HL-60/S4 treated with retinoic acid at 250 ng/mL for 4 days and 3 days (cell line): Measurements from ENCODE around the gene MCUB.
"Not testable (repeated sequence)": the region's sequence is repeated elsewhere in the genome, so short reads cannot be mapped to it uniquely, and the experiment has no call there.

Experiments
- in situ Hi-C: fragments of 300-500 bp; cut with MboI; formaldehyde crosslinking; loops from 2 replicates; pipeline ENCODE4 v1.7.0; 2022; ENCODE audit warnings: low sequenced_read_pairs

Gene MCUB

DNA sequence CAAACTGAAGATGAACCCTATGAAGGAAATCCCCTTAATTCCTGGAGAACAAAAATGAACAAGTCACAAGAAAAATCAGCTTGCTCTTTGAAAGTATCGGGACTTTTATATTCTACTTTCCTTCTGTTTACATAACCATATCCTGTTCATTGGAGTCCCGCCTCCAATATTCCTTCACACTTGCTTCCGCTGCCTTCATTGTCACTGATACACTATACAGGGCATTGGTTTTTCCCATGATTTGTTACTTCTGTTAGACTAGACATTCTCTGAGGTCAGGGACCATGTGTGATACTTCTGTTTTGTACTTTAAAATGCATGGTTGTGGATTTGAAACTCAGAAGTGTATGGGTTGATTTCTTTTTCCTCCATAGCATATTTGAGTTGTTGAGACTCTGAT lies 18.8 kb downstream of the MCUB start:
- in situ Hi-C loops, result no loop called here

DNA sequence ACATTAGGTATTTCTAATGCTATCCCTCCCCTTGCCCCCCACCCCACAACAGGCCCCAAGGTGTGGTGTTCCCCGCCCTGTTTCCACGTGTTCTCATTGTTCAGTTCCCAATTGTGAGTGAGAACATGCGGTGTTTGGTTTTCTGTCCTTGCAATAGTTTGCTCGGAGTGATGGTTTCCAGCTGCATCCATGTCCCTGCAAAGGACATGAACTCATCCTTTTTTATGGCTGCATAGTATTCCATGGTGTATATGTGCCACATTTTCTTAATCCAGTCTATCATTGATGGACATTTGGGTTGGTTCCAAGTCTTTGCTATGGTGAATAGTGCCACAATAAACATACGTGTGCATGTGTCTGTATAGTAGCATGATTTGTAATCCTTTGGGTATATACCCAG lies 20.0 kb downstream of the MCUB start:
- in situ Hi-C loops, result not testable (repeated sequence)

DNA sequence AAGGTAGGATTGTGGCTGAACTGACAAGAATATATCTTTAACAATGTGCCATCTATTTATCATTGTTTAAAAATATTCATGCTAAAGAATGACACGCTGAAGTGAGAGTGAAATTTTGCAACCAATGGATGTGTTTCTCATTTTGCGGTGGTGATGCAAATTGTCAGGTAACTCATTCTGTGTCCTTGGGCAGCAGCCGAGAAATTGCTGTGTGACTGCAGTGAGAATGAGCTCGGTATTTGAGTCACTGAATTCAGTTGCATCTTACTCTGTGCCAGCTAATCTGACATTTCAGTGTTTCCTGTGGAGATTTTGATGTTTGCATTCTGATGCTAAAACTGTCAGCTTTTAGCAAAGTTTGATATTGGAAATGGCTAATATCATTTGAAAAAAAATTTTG lies 28.1 kb downstream of the MCUB start:
- in situ Hi-C loops, result no loop called here

DNA sequence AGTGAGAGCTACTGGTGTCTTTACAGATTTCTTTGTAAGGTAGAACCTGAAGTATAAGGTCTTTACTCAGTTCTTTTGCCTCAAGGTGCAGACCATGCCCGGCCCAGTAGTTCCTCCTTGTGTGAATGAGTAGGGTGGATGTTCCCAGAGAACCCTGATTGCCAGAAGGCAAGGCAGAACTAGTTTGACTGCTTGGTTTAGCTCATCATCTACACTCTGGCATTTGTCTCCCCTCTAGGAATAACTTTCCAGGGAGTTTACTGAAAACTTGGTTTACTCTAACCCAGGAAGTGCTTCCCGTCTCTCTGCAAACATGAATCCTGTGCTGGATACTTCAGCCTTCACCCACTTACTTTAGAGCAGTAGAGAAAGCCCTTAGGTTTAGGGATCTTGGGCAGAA lies 29.1 kb downstream of the MCUB start:
- in situ Hi-C loops, result no loop called here

DNA sequence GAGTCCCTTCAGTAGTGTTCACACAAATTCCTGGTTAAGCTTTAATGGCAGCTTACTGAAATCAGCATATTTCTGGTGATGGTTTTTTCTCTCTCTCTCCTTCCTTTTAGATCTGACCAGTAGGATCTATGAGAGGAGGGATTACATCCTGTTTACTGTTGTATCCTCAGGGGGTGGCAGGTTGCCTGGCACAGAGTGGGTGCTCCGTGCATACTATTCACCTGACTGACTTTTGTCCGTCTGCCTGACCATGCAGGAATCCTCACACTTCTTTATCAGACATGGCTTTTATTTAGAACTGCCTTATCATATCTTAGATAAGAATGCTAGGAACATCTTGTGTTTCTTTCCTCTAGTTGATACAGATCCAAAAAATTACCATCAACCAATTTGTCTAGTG lies 29.6 kb downstream of the MCUB start:
- in situ Hi-C loops, result no loop called here

DNA sequence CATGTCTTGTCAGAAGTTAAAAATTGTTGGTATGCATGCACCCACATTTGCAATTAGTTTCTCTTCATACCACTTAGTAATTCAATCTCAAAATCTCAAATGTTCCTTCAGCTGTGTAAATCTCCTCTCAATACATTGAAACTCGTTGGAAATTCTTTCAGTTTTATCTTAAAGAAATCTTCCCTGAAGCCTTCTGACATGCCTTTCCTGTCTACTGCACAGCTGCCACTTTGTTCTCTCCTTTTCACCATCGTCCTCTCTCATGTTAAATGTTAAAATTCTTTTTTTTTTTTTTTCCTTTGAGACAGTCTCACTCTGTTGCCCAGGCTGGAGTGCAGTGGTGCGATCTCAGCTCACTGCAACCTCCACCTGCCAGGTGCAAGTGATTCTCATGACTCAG lies 30.9 kb downstream of the MCUB start:
- in situ Hi-C loops, result no loop called here

DNA sequence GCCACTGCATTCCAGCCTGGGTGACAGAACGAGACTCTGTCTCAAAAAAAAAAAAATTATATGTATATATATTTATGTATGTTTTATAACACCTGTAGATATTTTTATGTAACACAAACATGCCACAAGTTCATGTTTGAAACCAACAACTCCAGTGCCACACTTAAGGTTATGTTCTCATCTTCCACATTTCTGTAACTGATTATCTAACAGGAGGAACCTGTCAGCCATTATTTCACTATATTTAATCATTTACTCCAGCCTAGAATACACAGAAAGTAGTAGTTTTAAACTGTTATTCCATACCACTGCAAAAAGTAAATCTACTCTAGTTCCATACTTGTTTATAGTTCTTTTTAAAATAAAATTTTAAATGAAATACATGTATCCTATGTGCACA lies 32.3 kb downstream of the MCUB start:
- in situ Hi-C loops, result no loop called here

DNA sequence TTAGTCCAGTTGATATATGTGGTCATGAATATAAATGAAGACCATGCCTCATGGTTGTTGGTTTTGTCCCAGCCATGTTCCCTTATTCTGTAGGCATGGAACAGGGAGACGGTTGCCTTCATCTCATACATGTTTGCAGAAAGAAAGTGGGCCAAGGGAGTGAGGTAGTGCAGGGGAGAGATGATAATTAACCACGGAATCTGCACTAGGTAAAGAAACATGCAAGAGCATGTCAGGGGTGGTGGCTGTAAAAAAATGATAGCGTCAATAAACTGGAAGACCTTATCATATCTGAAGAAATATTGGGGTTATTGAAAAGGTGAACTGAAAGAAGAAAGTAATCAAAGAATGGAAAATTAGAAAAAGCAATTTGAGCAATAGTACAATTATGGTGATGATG lies 35.1 kb downstream of the MCUB start:
- in situ Hi-C loops, result not testable (repeated sequence)

DNA sequence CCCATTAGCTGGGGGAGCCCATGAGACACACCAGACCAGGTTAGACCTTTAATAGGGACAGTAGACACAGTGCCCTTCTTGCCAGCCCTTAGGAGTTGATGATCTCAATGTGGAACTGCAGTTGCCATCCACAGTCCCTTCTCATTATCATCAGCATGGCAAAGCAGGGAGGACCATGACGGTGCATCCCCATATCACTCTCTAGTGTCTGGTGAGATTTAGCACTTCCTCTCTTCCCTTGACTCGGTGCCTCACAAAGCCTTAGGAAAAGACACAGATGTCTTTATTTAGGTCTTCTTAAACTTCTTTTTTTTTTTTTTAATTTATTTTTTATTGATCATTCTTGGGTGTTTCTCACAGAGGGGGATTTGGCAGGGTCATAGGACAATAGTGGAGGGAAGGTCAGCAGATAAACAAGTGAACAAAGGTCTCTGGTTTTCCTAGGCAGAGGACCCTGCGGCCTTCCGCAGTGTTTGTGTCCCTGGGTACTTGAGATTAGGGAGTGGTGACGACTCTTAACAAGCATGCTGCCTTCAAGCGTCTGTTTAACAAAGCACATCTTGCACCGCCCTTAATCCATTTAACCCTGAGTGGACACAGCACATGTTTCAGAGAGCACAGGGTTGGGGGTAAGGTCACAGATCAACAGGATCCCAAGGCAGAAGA lies 36.5 kb downstream of the MCUB start:
- in situ Hi-C loops, result not testable (repeated sequence)

DNA sequence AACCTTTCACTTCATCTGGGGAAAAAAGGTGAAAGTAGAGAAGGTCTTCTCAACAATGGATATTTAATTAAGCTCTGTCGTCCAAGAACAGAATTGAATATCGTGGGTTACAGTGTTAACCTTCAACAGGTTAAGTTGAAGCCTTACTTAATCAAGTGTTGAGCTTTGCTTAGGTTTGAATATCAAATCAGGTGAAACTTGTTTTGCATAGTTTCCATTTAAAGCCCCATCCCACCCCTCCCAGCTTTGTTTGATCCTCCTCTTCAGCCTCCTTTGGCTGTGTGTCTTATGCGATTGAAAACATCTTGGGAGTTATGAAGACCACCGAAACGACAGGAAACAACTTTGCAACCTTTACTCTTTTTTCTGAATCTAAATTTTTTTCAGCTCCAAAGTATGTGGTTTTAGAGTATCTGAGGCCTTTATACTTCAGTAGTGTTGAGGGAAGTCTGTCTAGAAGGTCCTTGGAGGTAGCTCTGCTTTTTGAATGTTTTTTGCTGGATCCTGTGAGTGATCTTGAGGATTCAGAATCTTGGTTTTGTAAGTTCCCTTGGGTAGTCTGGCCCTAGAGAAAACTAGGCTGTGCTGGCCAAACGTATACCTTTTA lies 39.1 kb downstream of the MCUB start:
- in situ Hi-C loops, result no loop called here

DNA sequence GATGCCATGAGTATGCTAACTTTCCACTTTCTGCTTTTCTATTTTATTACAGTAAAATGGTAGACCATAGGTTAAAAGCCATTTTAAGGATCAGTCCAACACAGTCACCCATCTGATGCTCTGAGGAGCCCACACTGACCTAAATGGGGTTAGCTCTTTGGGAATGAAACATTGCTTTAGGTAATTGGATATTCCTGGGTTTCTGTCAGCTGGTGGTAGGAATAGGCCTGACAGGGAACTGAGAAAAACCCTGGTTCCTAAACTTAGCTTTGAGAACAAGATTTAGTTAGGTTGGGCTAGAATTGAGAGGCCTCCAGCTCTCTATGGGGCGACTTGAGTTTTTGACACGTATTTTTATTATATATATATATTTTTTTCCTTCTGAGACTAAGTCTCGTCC lies 40.4 kb downstream of the MCUB start:
- in situ Hi-C loops, result no loop called here

DNA sequence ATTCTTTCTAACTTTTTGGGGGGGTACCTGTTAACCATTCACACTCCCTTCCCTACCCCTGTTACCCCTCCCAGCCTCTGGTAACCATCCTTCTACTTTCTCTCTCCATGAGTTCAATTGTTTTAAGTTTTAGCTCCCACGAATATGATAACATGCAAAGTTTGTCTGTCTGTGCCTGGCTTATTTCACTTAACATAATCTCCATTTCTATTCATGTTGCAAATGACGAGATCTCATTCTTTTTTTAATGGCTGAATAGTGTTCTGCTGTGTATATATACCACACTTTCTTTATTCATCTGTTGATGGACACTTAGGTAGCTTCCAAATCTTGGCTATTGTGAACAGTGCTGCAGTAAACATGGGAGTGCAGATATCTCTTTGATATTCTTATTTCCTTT lies 41.3 kb downstream of the MCUB start:
- in situ Hi-C loops, result no loop called here

DNA sequence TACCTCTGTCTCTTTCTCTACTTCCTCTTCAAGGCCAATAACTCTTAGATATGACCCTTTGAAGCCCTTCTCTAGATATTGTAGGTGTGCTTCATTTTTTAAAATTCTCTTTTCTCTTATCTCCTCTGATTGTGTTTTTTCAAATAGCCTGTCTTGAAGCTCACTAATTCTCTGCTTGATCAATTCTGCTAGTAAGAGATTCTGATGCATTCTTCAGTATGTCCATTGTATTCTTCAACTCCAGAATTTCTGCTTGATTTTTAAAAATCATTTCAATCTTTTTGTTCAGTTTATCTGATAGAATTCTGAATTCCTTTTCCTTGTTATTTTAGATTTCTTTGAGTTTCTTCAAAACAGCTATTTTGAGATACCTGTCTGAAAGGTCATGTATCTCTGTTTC lies 47.9 kb downstream of the MCUB start:
- in situ Hi-C loops, result no loop called here

DNA sequence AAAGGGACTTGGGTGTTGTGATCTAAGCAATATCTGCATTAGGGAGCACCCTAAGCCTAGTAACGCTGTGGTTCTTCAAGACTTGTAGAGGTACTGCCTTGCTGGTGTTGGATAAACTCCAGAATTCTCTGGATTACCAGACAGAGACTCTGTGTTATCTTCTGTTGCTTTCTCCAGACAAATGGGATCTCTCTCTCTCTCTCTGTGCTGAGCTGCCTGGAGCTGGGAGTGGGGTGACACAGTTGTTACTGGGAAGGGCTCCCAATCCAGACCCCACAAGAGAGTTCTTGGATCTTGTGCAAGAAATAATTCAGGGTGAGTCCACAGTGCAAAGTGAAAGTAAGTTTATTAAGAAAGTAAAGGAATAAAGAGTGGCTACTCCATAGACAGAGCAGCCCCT lies 48.8 kb downstream of the MCUB start:
- in situ Hi-C loops, result no loop called here

DNA sequence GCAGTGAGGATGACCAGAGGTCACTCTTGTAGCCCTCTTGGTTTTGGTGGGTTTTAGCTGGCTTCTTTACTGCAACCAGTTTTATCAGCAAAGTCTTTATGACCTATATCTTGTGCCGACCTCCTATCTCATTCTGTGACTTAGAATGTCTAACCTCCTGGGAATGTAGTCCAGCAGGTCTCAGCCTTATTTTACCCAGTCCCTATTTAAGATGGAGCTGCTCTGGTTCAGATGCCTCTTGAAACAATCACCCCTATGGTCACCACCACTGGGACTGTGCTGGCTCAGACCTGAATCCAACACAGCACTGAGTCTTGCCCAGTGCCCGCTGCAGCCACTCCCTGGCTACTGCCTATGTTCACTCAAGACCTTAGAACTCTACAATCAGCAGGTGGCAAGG lies 49.4 kb downstream of the MCUB start:
- in situ Hi-C loops, result no loop called here

DNA sequence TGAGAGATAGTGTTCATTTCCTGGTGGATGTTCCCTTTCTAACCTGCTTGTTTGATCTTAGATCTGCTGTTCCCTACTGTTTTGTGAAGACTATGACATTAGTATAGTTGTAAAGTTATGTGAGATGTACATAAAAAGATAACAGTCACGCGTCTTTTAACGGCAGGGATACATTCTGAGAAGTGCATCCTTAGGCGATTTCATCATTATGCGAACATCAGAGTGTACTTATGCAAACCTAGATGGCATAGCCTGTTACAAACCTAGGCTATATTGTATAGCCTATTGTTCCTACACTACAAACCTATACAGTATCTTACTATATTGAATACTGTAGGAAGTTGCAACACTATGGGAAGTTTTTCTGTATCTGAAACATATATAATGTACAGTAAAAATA lies 50.4 kb downstream of the MCUB start:
- in situ Hi-C loops, result no loop called here

DNA sequence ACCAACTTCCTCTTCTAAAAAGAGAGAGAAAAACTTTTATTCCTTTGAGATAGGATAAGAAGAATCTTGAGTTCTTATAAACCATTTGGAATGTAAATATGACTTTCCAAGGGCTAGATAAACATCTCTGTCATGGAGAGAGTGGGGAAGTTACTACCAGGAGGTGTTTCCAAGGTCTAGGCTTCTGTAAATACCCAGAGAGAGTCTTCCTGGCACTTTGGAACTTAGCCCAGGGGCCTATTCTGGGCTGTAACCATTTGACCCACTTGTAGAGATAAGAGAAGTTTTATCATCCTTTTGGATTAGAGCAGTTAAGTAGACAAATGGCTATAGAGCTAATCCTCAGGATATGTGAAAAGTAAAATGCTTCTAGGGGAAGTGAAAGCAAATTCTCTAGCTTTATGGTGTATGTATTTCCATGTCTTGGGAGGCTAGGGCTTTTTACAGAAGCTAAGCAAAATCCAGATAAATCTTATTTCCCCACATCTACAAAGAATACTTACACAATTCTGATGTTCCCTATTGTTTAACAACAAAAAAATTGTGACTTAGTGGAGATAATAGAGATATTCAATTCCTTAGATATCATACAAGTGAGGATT lies 51.1 kb downstream of the MCUB start:
- in situ Hi-C loops, result no loop called here

DNA sequence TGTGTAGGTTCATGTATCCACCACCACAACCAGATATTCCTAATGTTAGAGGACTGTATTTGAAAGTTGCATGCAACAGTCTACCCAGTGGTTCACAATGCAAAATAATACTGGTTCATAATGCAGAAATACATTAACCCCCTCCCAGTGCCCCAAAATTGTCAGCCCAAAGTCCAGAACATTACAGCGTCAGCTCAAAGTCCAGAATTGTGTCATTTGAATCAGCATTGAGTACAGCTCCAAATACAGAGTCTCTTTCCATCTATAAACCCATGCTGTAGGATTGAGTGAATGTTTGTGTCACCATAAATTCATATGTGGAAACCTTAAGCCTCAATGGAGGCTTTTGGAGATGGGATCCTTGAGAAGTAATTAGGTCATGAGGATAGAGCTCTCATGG lies 54.0 kb downstream of the MCUB start:
- in situ Hi-C loops, result no loop called here

DNA sequence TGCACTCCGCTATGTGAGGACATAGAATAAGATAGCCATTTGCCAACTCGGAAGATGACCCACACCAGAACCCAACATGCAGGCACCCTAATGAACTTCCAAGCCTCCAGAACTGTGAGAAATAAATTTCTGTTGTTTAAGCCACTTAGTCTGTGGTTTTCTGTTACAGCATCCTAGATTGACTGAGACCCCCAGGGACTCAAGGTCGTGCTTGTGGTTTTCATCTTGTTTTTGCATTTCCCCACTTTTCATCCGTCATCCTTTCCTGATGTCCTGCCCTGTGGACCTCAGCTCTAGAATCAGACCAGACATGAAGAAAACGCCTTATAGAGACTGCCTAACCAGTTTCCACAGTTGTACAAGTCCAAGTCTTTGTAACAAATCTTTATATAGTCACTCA lies 54.4 kb downstream of the MCUB start:
- in situ Hi-C loops, result no loop called here

DNA sequence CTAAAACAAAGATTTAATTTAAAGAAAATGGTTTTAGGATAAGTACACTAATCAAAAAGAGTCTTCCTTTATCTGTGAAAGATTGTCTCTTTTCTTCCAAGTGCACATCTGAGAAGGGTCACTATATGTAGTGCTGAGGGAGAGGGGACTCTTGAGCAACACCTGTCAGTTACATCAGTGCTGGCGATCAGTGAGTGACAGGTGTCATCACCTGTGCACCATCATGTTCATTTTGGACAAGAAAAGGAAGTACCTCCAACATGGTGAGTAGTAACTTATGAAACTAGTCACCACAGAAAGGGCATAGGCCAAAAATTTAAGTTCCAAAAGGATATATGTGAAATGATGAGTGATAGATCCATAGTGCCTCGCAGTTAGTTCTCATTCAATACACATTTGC lies 55.7 kb downstream of the MCUB start:
- in situ Hi-C loops, result no loop called here

DNA sequence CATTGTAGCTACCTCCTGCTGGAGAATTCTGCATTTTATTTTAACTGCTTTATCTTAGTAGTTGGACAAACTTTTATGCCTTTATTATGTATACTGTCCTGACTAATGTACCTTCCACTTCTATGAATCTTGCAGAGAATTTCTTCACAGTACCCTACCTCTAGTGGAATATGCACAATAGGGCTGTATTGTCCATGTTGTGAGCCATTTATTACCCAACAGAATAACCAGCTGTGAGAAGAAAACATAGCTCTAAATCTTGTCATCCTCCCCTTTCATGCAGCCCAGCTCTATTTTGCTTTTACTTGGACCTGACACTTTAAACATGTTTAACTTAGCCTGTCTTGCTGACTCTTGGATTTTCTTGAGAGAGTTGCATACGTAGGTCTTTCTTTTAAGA lies 56.2 kb downstream of the MCUB start:
- in situ Hi-C loops, result no loop called here

DNA sequence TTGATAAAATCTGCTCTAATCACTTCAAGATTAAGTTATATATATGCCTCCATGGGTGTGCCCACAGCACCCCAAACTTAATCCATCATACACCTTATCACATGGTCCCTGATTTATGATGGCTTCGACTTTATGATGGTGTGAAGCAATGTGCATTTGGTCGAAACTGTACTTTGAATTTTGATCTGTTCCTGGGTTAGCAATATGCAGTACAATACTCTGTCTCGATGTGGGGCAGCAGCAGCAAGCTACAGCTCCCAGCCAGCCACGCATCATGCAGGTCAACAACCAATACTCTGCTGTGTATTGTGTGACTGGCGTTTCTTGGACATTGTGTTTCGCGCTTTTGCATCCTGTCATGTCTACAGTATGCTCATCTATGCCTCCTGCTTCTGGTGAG lies 62.6 kb downstream of the MCUB start:
- in situ Hi-C loops, result no loop called here

DNA sequence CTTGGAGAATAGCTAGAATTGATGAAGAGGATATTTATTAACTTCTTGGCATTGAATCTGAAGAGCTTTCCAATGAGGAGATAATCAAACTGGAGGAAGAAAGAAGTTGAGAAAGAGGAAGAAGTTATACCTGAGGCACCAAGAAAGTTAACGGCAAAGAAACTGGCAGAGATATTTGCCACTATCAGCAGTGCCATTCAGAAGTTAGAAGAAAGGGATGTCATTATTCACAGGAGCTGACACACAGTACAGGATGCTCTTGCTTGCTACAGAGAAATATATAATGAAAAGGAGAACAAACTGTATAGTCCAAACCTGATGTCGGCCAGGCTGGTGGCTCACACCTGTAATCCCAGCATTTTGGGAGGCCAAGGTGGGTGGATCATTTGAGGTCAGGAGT lies 64.5 kb downstream of the MCUB start:
- in situ Hi-C loops, result no loop called here
